Measurements from ENCODE around the gene CYP2R1. TPM values are rescaled to one million over a fixed set of nuclear protein-coding genes. Genes with fewer than 3 reads are reported as not detected.

CYP2R1 gene
- total and polyA plus RNA-seq, 2 of the 13 experiments (the other 11 are each of a cell fraction or from before 2014, with no cell fraction given): 0.59 to 0.60 TPM

GRCh38 chr11:14905104-14906033 lies 13.3 kb upstream of the CYP2R1 start:
- H3K79me2 ChIP-seq (ENCODE audit: insufficient read depth, low read length): no peaks in the 10 kb centered on the region
- H2AFZ ChIP-seq (ENCODE audit: low read length): no peak overlapping the region
- in situ Hi-C loops (cut with HindIII; ENCODE audit: extremely low pct_ligation_motif_present, low pct_unique_long_range_greater_than_20kb) (loop anchor here (5.0 kb wide), 2 partner anchors 118 to 368 kb away; no protein-coding TSS in a partner anchor), intact Hi-C loops (cut with micrococcal nuclease; ENCODE audit: unreplicated experiment) (no loop called here)
- FAIRE-seq (no peak), ATAC-seq (no peak), DNase-seq (ENCODE audit: low spot score) (no peak)
- H3K9ac ChIP-seq (ENCODE audit: insufficient read depth, low read depth, low read length): no peak overlapping the region
- ChIA-PET CTCF (ENCODE audit: low intra/inter-chr PET ratio, low total read pairs) (no interaction called here), POLR2A (no interaction called here)
- no peaks in the 10 kb centered on the region for H3K27me3 ChIP-seq (ENCODE audit: control insufficient read depth in 1 of 2, insufficient read depth in 2 of 2, low read length in 2 of 2)
- no TSS peak for BruUV-seq (replicated peaks)
- WGBS (ENCODE audit: low lambda C conversion rate): 89% methylated on average over 43 of the region's 58 CpGs
- H4K20me1 ChIP-seq (ENCODE audit: insufficient read depth, low read length): no peaks in the 10 kb centered on the region
- peaks cover 23% of the 10 kb centered on the region for H3K4me1 ChIP-seq (ENCODE audit: insufficient read depth, low read length)
- H3K4me3 ChIP-seq (replicated peaks in 1 of 3; ENCODE audit: insufficient read depth in 1 of 3, low read depth in 2 of 3, low read length in 3 of 3): no peak overlapping the region
- H3K27ac ChIP-seq (ENCODE audit: extremely low read length, insufficient read depth, low read length): no peak overlapping the region
- H3K36me3 ChIP-seq (replicated peaks in 1 of 2; ENCODE audit: control insufficient read depth in 1 of 2, insufficient read depth in 2 of 2, low read length in 2 of 2): no peaks in the 10 kb centered on the region
- H3K4me2 ChIP-seq (ENCODE audit: low read depth, low read length): no peak overlapping the region
- H3K9me3 ChIP-seq (ENCODE audit: low read length): no peaks in the 10 kb centered on the region
- no peak for TF ChIP-seq ZNF781 (CRISPR knock-in tag; IDR thresholded peaks at IDR 0.05; ENCODE audit: borderline replicate concordance, not compliant biosample characterization)
- no peak for TF ChIP-seq CC2D1A (CRISPR knock-in tag; IDR thresholded peaks at IDR 0.05)
- no peak for TF ChIP-seq MATR3 (CRISPR knock-in tag; IDR thresholded peaks at IDR 0.05)
- no peak for TF ChIP-seq ZNF687 (CRISPR knock-in tag; IDR thresholded peaks at IDR 0.05)
- TF ChIP-seq NFE2L2 (IDR thresholded peaks at IDR 0.05; ENCODE audit: low read length): no peak
- TF ChIP-seq GATA4 (IDR thresholded peaks at IDR 0.05; ENCODE audit: borderline replicate concordance, low read depth): no peak
- TF ChIP-seq MIXL1 (CRISPR knock-in tag; IDR thresholded peaks at IDR 0.05): no peak
- TF ChIP-seq, protein P1, sequence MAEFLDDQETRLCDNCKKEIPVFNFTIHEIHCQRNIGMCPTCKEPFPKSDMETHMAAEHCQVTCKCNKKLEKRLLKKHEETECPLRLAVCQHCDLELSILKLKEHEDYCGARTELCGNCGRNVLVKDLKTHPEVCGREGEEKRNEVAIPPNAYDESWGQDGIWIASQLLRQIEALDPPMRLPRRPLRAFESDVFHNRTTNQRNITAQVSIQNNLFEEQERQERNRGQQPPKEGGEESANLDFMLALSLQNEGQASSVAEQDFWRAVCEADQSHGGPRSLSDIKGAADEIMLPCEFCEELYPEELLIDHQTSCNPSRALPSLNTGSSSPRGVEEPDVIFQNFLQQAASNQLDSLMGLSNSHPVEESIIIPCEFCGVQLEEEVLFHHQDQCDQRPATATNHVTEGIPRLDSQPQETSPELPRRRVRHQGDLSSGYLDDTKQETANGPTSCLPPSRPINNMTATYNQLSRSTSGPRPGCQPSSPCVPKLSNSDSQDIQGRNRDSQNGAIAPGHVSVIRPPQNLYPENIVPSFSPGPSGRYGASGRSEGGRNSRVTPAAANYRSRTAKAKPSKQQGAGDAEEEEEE (CRISPR knock-in tag; IDR thresholded peaks at IDR 0.05; ENCODE audit: borderline replicate concordance): no peak
- no peak for TF ChIP-seq SMAD1 (CRISPR knock-in tag; IDR thresholded peaks at IDR 0.05; ENCODE audit: borderline replicate concordance, low read depth)

Measured in HepG2 (cell line).